GM13977 (cell line): ENCODE results near the gene ETFA.

Experiments used
- DNase-seq: peaks from one replicate; pipeline ENCODE4 v3.0.0; 2012; ENCODE audit warnings: low spot score
- CTCF ChIP-seq: IDR thresholded peaks from 2 replicates; pipeline ENCODE4 v1.5.1; 2012; ENCODE audit warnings: mild to moderate bottlenecking, control low read depth; ENCODE audit not compliant: insufficient read depth; ENCODE audit errors: extremely low read depth, missing control alignments
- in situ Hi-C: fragments of 300-500 bp; cut with MboI; formaldehyde crosslinking; loops from one replicate; pipeline ENCODE4 v1.12.0; 2022; ENCODE audit warnings: low sequenced_read_pairs, low pct_unique_long_range_greater_than_20kb, mixed read lengths, inconsistent platforms; ENCODE audit not compliant: unreplicated experiment

Gene ETFA

GRCh38 chr15:76258460-76258859 lies 52.8 kb downstream of the ETFA start:
- TF ChIP-seq CTCF = no peak
- no peak for DNase-seq
- in situ Hi-C loops = no loop called here

GRCh38 chr15:76253691-76254473 lies 57.4 kb downstream of the ETFA start:
- TF ChIP-seq CTCF = no peak
- no peak for DNase-seq
- in situ Hi-C loops = no loop called here

- no peak for DNase-seq
- no peak for TF ChIP-seq CTCF
- in situ Hi-C loops = no loop called here
Measured at GRCh38 chr15:76252249-76252648, 59.0 kb downstream of the ETFA start.

GRCh38 chr15:76251717-76252116 lies 59.6 kb downstream of the ETFA start:
- in situ Hi-C loops = no loop called here
- DNase-seq = no peak
- TF ChIP-seq CTCF = no peak

GRCh38 chr15:76245072-76245610 lies 66.1 kb downstream of the ETFA start:
- in situ Hi-C loops = no loop called here
- TF ChIP-seq CTCF = no peak
- DNase-seq = no peak

GRCh38 chr15:76239786-76240185 lies 71.5 kb downstream of the ETFA start:
- TF ChIP-seq CTCF = no peak
- in situ Hi-C loops = loop anchor here (10.0 kb wide), 1 partner anchor 605 kb away; no protein-coding TSS in a partner anchor
- DNase-seq = no peak
